HG02840 (cell line): ENCODE results near the gene TMED10.

Experiments
- ATAC-seq: cut with Tn5 transposase; IDR thresholded peaks from one replicate; pipeline ENCODE4 v1.9.1; 2021; ENCODE audit warnings: mild to moderate bottlenecking, moderate library complexity, moderate number of reproducible peaks; ENCODE audit not compliant: unreplicated experiment, low FRiP score

The TMED10 gene

GRCh38 chr14:75092698-75093097 lies 83.7 kb downstream of the TMED10 start:
- ATAC-seq, result no peak

GRCh38 chr14:75091251-75091650 lies 85.2 kb downstream of the TMED10 start:
- no peak for ATAC-seq

- no peak for ATAC-seq
These were observed 86.1 kb downstream of the TMED10 start for GRCh38 chr14:75090353-75090752.

GRCh38 chr14:75088566-75089373 lies 87.6 kb downstream of the TMED10 start:
- no peak for ATAC-seq

- ATAC-seq, result no peak
These were observed 88.3 kb downstream of the TMED10 start for GRCh38 chr14:75088153-75088552.

- ATAC-seq, result no peak
These were observed 91.9 kb downstream of the TMED10 start for GRCh38 chr14:75084513-75084912.

- ATAC-seq, result no peak
These were observed 93.1 kb downstream of the TMED10 start for GRCh38 chr14:75083271-75083670.

GRCh38 chr14:75081660-75082229 lies 94.7 kb downstream of the TMED10 start:
- ATAC-seq, result no peak
